SK-N-MC (cell line): ENCODE data around the gene C10orf62.

Source experiments
- EZH2 ChIP-seq: fragments of 200-600 bp; sonication (generic); IDR thresholded peaks from one replicate; pipeline ENCODE4 v1.6.1; 2017; ENCODE audit warnings: antibody characterized with exemption
- POLR2AphosphoS5 ChIP-seq: IDR thresholded peaks from 2 replicates; pipeline ENCODE4 v1.6.1; 2012; ENCODE audit warnings: mild to moderate bottlenecking, low read depth, low read length, borderline replicate concordance

- TF ChIP-seq EZH2 (no peak), POLR2AphosphoS5 (no peak)
Observed at GRCh38 chr10:97570146-97570788, 19.3 kb upstream of the C10orf62 start.
